HL-60 (cell line): ENCODE measurements around the gene CLPTM1L.

ENCODE experiments used
- CTCF ChIP-seq: IDR thresholded peaks from one replicate; pipeline ENCODE4 v1.5.1; 2011; ENCODE audit warnings: low read length, control low read depth, inconsistent platforms; ENCODE audit not compliant: insufficient read depth
- GABPA ChIP-seq: IDR thresholded peaks from 2 replicates; pipeline ENCODE4 v1.6.1; 2012; ENCODE audit warnings: low read depth

GRCh38 chr5:1343931-1344901 is 683 bp downstream of the CLPTM1L start:
- no peak for TF ChIP-seq CTCF
- no peak for TF ChIP-seq GABPA
